Lower lobe of right lung (tissue), 2 donors: ENCODE data around the gene LMBRD2. TPM values are rescaled to one million over a fixed set of nuclear protein-coding genes. Genes with fewer than 3 reads are reported as not detected.
A peak's percentile ranks its signal among the peaks of the same experiment; 100 is the strongest.

ENCODE experiments used
- ATAC-seq, 2 donors: fragments of 200-7000 bp; cut with Tn5 transposase; one replicate each; pipeline ENCODE4 v1.9.1; 2020 to 2022; ENCODE audit warnings: mild to moderate bottlenecking in 2 of 2, moderate library complexity in 2 of 2
- DNase-seq: peaks from one replicate; pipeline ENCODE4 v3.0.0-alpha.2; 2020
- H3K27ac ChIP-seq: fragments of 200-600 bp; one replicate; pipeline ENCODE4 v1.8.0; 2022
- H3K27me3 ChIP-seq: fragments of 200-600 bp; one replicate; pipeline ENCODE4 v1.8.0; 2022; ENCODE audit warnings: low read depth
- H3K36me3 ChIP-seq: fragments of 200-600 bp; one replicate; pipeline ENCODE4 v1.8.0; 2022; ENCODE audit warnings: mild to moderate bottlenecking
- H3K4me1 ChIP-seq: fragments of 200-600 bp; one replicate; pipeline ENCODE4 v1.8.0; 2022
- H3K4me3 ChIP-seq: fragments of 200-600 bp; one replicate; pipeline ENCODE4 v1.8.0; 2022; ENCODE audit warnings: mild to moderate bottlenecking
- H3K9me3 ChIP-seq: fragments of 200-600 bp; one replicate; pipeline ENCODE4 v1.8.0; 2022
- intact Hi-C: fragments of 100-400 bp; cut with DNase I; formaldehyde crosslinking; loops from one replicate; pipeline ENCODE4 v1.11.0; 2022
- total RNA-seq: library from RNA; stranded (reverse); fragmentation: NEBNext Ultra II Directional; extraction: Animal tissue kit (Norgen Biotek cat#: 25700); gene quantifications from one replicate; pipeline ENCODE4 v1.2.1, GENCODE V29; 2021
- TF ChIP-seq, protein P1 (sequence below): fragments of 200-600 bp; IDR thresholded peaks from one replicate; pipeline ENCODE4 v1.8.0; 2022; ENCODE audit warnings: antibody characterized with exemption, mild to moderate bottlenecking
- donor health status: DM: no; HTN: yes; CAD: no; lungs with severe emphysema.

The LMBRD2 gene
- total RNA-seq, 1 donor from 2014 or later, result 12.1 TPM

DNA sequence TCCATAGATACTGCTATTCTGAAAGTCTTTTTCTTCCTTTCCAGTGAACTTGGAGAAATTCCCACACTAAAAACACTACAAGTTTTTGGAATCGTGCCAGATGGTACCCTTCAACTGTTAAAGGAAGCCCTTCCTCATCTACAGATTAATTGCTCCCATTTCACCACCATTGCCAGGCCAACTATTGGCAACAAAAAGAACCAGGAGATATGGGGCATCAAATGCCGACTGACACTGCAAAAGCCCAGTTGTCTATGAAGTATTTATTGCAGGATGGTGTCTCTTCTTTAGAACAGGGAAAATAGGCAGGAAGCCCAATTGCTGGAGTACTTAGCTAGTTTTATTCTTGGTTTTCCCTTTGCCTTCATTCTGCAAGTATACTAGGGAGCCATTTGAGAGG lies 30.1 kb upstream of the LMBRD2 start:
- Histone ChIP-seq H3K27ac (no peak overlapping the region), H3K4me1 (no peaks in the 10 kb centered on the region), H3K36me3 (peaks cover 65% of the 10 kb centered on the region), H3K9me3 (no peaks in the 10 kb centered on the region), H3K27me3 (no peaks in the 10 kb centered on the region), H3K4me3 (no peak overlapping the region)
- TF ChIP-seq, protein P1, sequence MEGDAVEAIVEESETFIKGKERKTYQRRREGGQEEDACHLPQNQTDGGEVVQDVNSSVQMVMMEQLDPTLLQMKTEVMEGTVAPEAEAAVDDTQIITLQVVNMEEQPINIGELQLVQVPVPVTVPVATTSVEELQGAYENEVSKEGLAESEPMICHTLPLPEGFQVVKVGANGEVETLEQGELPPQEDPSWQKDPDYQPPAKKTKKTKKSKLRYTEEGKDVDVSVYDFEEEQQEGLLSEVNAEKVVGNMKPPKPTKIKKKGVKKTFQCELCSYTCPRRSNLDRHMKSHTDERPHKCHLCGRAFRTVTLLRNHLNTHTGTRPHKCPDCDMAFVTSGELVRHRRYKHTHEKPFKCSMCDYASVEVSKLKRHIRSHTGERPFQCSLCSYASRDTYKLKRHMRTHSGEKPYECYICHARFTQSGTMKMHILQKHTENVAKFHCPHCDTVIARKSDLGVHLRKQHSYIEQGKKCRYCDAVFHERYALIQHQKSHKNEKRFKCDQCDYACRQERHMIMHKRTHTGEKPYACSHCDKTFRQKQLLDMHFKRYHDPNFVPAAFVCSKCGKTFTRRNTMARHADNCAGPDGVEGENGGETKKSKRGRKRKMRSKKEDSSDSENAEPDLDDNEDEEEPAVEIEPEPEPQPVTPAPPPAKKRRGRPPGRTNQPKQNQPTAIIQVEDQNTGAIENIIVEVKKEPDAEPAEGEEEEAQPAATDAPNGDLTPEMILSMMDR, result no peak
- DNase-seq, result no peak
- intact Hi-C loops, result no loop called here
- no peak for ATAC-seq

DNA sequence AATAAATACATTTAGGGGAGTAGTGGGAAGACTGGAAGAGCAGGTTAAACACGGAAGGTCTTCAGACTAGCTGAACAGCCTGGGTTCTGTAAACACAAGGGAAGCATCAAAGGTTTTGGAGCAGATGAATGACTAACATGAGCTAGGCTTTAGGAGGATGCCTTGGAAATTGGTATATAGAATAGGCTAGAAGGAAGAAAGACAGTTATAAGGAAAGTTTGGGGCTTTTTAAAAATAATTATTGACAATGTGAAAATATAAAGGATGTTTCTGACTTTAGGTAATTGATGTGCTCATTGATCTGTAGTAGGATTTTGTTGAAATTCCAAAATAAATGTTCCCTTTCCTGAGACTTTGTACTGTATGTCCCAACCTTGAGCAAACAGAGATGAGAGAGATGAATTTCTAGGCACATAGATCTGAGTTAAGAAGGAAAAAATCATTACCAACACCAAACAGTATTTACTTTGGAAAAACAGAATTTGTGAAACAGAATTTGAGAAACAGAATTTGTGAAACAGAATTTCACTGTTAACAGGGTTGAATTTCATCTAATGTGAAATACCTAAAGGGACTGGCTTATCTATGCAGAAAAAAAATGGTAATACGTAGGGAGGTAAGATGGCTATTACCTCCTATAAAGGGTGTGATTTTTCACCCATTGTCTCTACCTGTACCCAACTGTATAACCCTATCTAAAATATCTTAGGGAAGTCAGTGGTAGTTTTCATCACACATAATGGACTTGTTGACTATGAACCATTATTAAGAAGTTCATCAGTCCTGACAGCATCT lies 29.1 kb upstream of the LMBRD2 start:
- Histone ChIP-seq H3K27me3 (no peaks in the 10 kb centered on the region), H3K27ac (no peak overlapping the region), H3K4me1 (no peaks in the 10 kb centered on the region), H3K4me3 (no peak overlapping the region), H3K36me3 (peaks cover 68% of the 10 kb centered on the region), H3K9me3 (no peaks in the 10 kb centered on the region)
- intact Hi-C loops, result no loop called here
- no peak for DNase-seq
- TF ChIP-seq, protein P1, result no peak
- ATAC-seq, result no peak

DNA sequence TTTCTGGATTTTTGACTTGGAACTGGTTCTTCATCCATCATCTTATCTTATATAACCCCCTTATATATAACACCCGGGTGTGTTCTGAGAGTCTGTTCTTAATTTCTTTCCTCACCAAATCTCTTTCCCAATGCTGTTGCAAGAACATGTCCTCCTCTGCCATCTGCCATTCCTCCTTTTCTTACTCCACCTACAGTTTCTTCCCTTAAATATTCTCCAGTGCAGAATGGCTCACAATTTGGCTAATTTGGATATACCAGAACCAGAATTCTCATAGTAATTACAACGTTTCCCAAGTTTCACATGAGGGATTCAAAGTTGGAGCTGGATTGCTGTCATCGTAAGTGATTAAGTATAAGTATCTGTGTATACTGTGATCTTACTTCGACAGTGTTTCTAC lies 28.3 kb upstream of the LMBRD2 start:
- H3K4me3 ChIP-seq, result no peak overlapping the region
- ATAC-seq (no peak), DNase-seq (no peak)
- TF ChIP-seq, protein P1, result no peak
- no peaks in the 10 kb centered on the region for H3K4me1 ChIP-seq
- H3K9me3 ChIP-seq, result no peaks in the 10 kb centered on the region
- peaks cover 73% of the 10 kb centered on the region for H3K36me3 ChIP-seq
- no peak overlapping the region for H3K27ac ChIP-seq
- intact Hi-C loops, result no loop called here
- no peaks in the 10 kb centered on the region for H3K27me3 ChIP-seq

DNA sequence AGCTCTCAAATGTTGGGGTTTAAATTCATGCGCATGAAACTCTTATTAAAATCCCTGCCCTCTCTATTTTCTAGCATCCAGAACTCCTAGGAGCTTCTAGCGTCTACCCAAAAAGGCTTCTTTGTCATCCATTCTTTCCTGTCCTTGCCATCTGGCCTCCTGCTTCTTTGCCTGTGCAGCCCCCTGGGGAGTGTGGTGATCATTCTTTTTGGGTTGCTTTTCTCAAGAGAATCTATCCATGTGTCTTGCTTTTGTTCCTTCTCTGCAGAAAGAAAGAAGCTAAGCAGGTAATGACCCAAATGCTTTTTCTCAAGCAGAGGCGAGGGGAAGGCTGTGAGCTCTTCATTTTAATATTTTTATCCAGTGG lies 26.8 kb upstream of the LMBRD2 start:
- Histone ChIP-seq H3K36me3 (peaks cover 82% of the 10 kb centered on the region), H3K4me1 (no peaks in the 10 kb centered on the region), H3K27me3 (no peaks in the 10 kb centered on the region), H3K27ac (no peak overlapping the region), H3K4me3 (no peak overlapping the region), H3K9me3 (no peaks in the 10 kb centered on the region)
- DNase-seq (no peak), ATAC-seq (no peak)
- TF ChIP-seq, protein P1, result no peak
- intact Hi-C loops, result no loop called here

DNA sequence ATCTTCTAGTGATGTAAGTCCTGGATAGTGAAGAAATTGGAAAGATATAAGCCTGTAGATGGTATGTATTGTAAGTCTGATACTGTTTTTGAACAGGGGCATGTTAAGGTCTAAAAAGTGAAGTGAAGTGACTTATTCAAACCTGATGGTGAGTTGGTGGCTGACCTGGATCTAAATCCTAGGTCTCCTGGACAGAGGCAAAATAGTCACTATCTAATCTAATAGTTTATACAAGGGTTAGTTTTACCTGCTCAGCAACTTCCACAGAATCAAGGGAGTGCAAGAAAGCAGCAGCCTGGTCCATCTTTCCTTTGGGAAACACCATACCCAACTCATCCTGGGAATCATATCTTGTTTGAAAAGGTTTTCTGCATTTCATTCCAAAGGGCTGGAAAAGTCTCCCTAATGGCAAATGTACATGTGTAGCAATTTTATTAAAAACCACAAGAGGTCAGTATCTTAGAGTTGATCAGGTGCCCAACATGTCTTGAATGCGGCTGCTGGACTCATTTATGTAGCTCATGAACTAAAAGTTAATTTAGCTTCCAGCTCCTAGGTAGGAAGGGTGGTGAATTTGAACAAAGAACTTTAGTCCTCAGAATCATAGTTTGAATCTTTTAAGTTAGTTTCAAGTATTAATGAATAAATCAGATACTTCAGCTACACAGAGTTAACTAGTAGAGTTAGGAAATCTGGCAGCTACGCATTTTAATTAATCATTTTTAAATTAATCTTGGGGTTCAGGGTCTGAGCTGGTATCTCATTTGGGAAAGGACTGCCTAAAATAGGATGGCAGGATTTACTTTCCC lies 26.2 kb upstream of the LMBRD2 start:
- H3K36me3 ChIP-seq, result peaks cover 85% of the 10 kb centered on the region
- TF ChIP-seq, protein P1, result peak; percentile 58
- no peaks in the 10 kb centered on the region for H3K9me3 ChIP-seq
- no peak overlapping the region for H3K4me3 ChIP-seq
- peak in 1 of 2 donors; percentile 51 for ATAC-seq
- no peaks in the 10 kb centered on the region for H3K4me1 ChIP-seq
- intact Hi-C loops, result no loop called here
- no peak overlapping the region for H3K27ac ChIP-seq
- no peaks in the 10 kb centered on the region for H3K27me3 ChIP-seq
- no peak for DNase-seq
